HG03135 (cell line): ENCODE results near the gene RPS6KC1.
"Not testable (repeated sequence)": the region's sequence is repeated elsewhere in the genome, so short reads cannot be mapped to it uniquely, and the experiment has no call there.

Experiments
- ATAC-seq: cut with Tn5 transposase; IDR thresholded peaks from one replicate; pipeline ENCODE4 v1.9.1; 2021; ENCODE audit warnings: mild to moderate bottlenecking, moderate library complexity; ENCODE audit not compliant: unreplicated experiment

Gene RPS6KC1

GRCh38 chr1:213051127-213051880 is at the start of gene RPS6KC1:
Gene RPS6KC1, plus strand, starts transcription at chr1:213051241. Its CDS starts 164 bp downstream, at chr1:213051405.
- peak; percentile 99 for ATAC-seq

GRCh38 chr1:213003256-213003655 is 47.8 kb upstream of the RPS6KC1 start:
- no peak for ATAC-seq

- no peak for ATAC-seq
Observed at GRCh38 chr1:213008564-213008963, 42.5 kb upstream of the RPS6KC1 start.

- peak; percentile 1 for ATAC-seq
Observed at GRCh38 chr1:213014642-213015041, 36.4 kb upstream of the RPS6KC1 start.

- peak; percentile 92 for ATAC-seq
Observed at GRCh38 chr1:213015099-213016050, 35.7 kb upstream of the RPS6KC1 start, which contains the start of gene ANGEL2. Gene ANGEL2, minus strand, starts transcription at chr1:213015867. Its CDS starts 196 bp downstream, at chr1:213015671.

GRCh38 chr1:213017447-213018273 is 33.4 kb upstream of the RPS6KC1 start:
- no peak for ATAC-seq

GRCh38 chr1:213019450-213019849 is 31.6 kb upstream of the RPS6KC1 start:
- ATAC-seq: no peak

GRCh38 chr1:213020016-213020415 is 31.0 kb upstream of the RPS6KC1 start:
- no peak for ATAC-seq

GRCh38 chr1:213027024-213027423 is 24.0 kb upstream of the RPS6KC1 start:
- ATAC-seq: not testable (repeated sequence)

- ATAC-seq: no peak
Observed at GRCh38 chr1:213032651-213033050, 18.4 kb upstream of the RPS6KC1 start.

GRCh38 chr1:213034713-213035112 is 16.3 kb upstream of the RPS6KC1 start:
- ATAC-seq: no peak

- no peak for ATAC-seq
Observed at GRCh38 chr1:213035573-213035972, 15.5 kb upstream of the RPS6KC1 start.

- ATAC-seq: no peak
Observed at GRCh38 chr1:213041443-213041842, 9.6 kb upstream of the RPS6KC1 start.

GRCh38 chr1:213045321-213046226 is 5.5 kb upstream of the RPS6KC1 start:
- not testable (repeated sequence) for ATAC-seq

GRCh38 chr1:213049232-213049631 is 1.8 kb upstream of the RPS6KC1 start:
- no peak for ATAC-seq

GRCh38 chr1:213050745-213051126 is 305 bp upstream of the RPS6KC1 start:
- peak; percentile 30 for ATAC-seq

- no peak for ATAC-seq
Observed at GRCh38 chr1:213051881-213052202, 801 bp downstream of the RPS6KC1 start.

- no peak for ATAC-seq
Observed at GRCh38 chr1:213053455-213053854, 2.4 kb downstream of the RPS6KC1 start.

GRCh38 chr1:213054142-213054541 is 3.1 kb downstream of the RPS6KC1 start:
- ATAC-seq: no peak
